ENCODE measurements around the gene CDKN2AIP. TPM values are rescaled to one million over a fixed set of nuclear protein-coding genes. Genes with fewer than 3 reads are reported as not detected.
"Not testable (repeated sequence)": the region's sequence is repeated elsewhere in the genome, so short reads cannot be mapped to it uniquely, and the experiment has no call there.

Gene CDKN2AIP
- total and polyA plus RNA-seq, 8 donors: 11.0 to 44.3 (median 22.3) TPM

DNA sequence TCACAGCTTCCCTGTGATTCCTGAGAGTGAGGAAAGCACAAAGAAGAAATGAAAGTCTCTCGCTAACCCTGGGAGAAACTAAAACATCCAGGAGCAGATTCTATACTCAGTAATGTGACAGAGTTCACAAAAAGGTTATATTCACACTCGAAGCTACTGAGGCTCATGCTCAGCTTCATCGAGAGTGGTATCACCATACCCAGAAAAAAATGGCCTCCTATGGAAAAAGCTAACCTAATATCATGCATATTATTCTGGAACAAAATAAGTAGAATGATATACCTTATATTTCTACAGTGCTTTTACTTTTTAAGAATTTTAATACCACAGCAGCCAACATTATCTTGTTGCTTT lies 13.5 kb upstream of the CDKN2AIP start:
- no peak for TF ChIP-seq CTCF (IDR thresholded peaks at IDR 0.05)
- intact Hi-C loops (cut with DNase I; ENCODE audit: low total_unique reads): no loop called here
- no peak for DNase-seq
- Histone ChIP-seq H3K4me1 (peaks cover 0 to 19% (median 8%) of the 10 kb centered on the region in 4 donors), H3K27me3 (no peaks in the 10 kb centered on the region), H3K9me3 (no peaks in the 10 kb centered on the region), H3K27ac (peak overlapping the region in 3 of 5 donors; percentile 16 to 63 (median 26)), H3K4me3 (no peak overlapping the region), H3K36me3 (no peaks in the 10 kb centered on the region)
- WGBS, 5 donors: 19 to 37% (median 23%) methylated on average over 3 of the region's 3 CpGs

GRCh38 chr4:183431614-183432013 lies 12.8 kb upstream of the CDKN2AIP start:
- Histone ChIP-seq H3K36me3 (no peaks in the 10 kb centered on the region), H3K27ac (no peak overlapping the region), H3K4me1 (peaks cover 0 to 19% (median 8%) of the 10 kb centered on the region in 4 donors), H3K4me3 (no peak overlapping the region), H3K9me3 (no peaks in the 10 kb centered on the region), H3K27me3 (no peaks in the 10 kb centered on the region)
- DNase-seq: no peak
- no peak for TF ChIP-seq POLR2A (IDR thresholded peaks at IDR 0.05)
- no peak for TF ChIP-seq EP300 (IDR thresholded peaks at IDR 0.05)
- no peak for TF ChIP-seq CTCF (IDR thresholded peaks at IDR 0.05)
- no peak for TF ChIP-seq POLR2AphosphoS5 (IDR thresholded peaks at IDR 0.05)
- intact Hi-C loops (cut with DNase I; ENCODE audit: low total_unique reads): no loop called here
- WGBS, 5 donors: 89 to 95% (median 94%) methylated on average over 9 of the region's 9 CpGs

DNA sequence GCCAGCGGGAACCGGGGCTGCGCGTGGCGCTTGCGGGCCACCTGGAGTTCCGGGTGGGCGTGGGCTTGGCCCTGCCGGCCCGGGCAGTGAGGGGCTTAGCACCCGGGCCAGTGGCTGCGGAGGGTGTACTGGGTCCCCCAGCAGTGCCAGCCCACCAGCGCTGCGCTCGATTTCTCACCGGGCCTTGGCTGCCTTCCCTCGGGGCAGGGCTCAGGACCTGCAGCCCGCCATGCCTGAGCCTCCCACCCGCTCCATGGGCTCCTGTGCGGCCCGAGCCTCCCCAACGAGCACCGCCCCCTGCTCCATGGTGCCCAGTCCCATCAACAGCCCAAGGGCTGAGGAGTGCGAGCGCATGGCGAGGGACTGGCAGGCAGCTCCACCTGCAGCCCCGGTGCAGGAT lies 11.3 kb upstream of the CDKN2AIP start:
- H3K4me3 ChIP-seq; H3K27me3 ChIP-seq; DNase-seq; intact Hi-C loops (cut with DNase I; ENCODE audit: low total_unique reads); H3K9me3 ChIP-seq; H3K36me3 ChIP-seq; H3K27ac ChIP-seq: not testable (repeated sequence)
- 85 to 93% (median 91%) methylated on average over 10 to 27 of the region's 27 CpGs for WGBS, 5 donors
- H3K4me1 ChIP-seq: peaks cover 0 to 19% (median 12%) of the 10 kb centered on the region in 4 donors

DNA sequence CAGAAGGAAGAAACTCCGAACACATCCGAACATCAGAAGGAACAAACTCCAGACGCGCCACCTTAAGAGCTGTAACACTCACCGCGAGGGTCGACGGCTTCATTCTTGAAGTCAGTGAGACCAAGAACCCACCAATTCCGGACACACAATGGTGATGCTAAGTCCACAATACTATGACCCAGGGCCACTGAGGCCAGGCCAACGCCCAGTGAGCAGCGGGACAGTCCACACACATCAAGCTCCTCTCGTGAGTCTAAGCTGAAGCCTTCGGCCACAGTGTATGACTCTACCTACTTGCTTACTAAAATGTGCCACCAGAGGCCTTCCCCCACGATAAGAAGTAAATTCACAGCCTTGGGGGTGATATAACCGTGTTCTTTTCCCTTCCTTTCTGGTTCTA lies 10.2 kb upstream of the CDKN2AIP start:
- Histone ChIP-seq H3K4me3 (no peak overlapping the region), H3K4me1 (peaks cover 0 to 19% (median 12%) of the 10 kb centered on the region in 4 donors), H3K27ac (no peak overlapping the region), H3K36me3 (no peaks in the 10 kb centered on the region), H3K9me3 (no peaks in the 10 kb centered on the region), H3K27me3 (no peaks in the 10 kb centered on the region)
- no peak for TF ChIP-seq POLR2AphosphoS5 (IDR thresholded peaks at IDR 0.05)
- no peak for TF ChIP-seq POLR2A (IDR thresholded peaks at IDR 0.05)
- no peak for TF ChIP-seq EP300 (IDR thresholded peaks at IDR 0.05)
- no peak for TF ChIP-seq CTCF (IDR thresholded peaks at IDR 0.05)
- 88 to 94% (median 91%) methylated on average over 15 of the region's 15 CpGs for WGBS, 5 donors
- intact Hi-C loops (cut with DNase I; ENCODE audit: low total_unique reads): no loop called here
- DNase-seq: no peak

DNA sequence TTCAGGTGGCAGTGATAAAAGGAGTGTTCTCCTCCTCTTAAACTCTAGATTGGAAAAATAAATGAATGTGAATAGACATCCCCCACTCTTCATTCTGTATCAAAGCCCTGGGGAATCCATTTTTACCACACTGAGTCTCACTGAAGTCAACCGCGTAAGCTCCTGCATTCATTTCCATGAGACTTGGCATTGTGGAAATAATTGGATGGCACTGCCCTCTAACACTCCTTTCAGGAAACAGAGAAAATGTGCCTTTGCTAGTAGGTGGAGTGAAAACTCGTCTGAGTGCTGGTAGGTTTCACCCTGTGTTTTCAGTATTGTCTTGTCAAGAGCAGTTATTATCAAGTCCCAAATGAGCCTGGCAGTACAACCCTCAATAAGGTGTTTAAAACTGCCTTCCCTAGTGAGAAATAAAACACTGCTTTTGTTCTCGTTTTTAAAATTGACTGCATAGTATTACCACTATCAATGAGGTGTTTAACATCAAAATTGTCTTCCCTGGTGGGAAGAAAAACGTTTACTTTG lies 9.7 kb upstream of the CDKN2AIP start:
- intact Hi-C loops (cut with DNase I; ENCODE audit: low total_unique reads): no loop called here
- Histone ChIP-seq H3K9me3 (no peaks in the 10 kb centered on the region), H3K27me3 (no peaks in the 10 kb centered on the region), H3K27ac (no peak overlapping the region), H3K4me3 (no peak overlapping the region), H3K36me3 (no peaks in the 10 kb centered on the region), H3K4me1 (peaks cover 0 to 18% (median 12%) of the 10 kb centered on the region in 4 donors)
- WGBS, 5 donors: 34 to 56% (median 50%) methylated on average over 5 of the region's 5 CpGs
- TF ChIP-seq POLR2AphosphoS5 (IDR thresholded peaks at IDR 0.05) (no peak), CTCF (IDR thresholded peaks at IDR 0.05) (no peak), EP300 (IDR thresholded peaks at IDR 0.05) (no peak), POLR2A (IDR thresholded peaks at IDR 0.05) (no peak)
- DNase-seq: no peak

Data from stomach (tissue), 9 donors.